Activated naive CD4-positive, alpha-beta T cell treated with anti-CD3 and anti-CD28 coated beads, Interleukin-2, amount 50 U/mL, for 72 hours (primary cell): Measurements from ENCODE around the gene BCDIN3D. TPM values are rescaled to one million over a fixed set of nuclear protein-coding genes. Genes with fewer than 3 reads are reported as not detected.

Experiments
- ATAC-seq, 2 donors: fragments of 150-1000 bp; cut with Tn5 transposase; 2 replicates each; pipeline ENCODE4 v1.10.0; 2021; ENCODE audit warnings: mild to moderate bottlenecking in 2 of 2, moderate library complexity in 2 of 2
- DNase-seq, 2 donors: peaks; one replicate each; pipeline ENCODE4 v3.0.0; 2021 to 2022; ENCODE audit warnings: low spot score in 2 of 2
- H3K27ac Mint-ChIP-seq, 2 donors: one replicate each; pipeline ENCODE4 v1.8.0; 2022; ENCODE audit warnings: mild to moderate bottlenecking in 2 of 2, mixed read lengths in 2 of 2
- H3K36me3 Mint-ChIP-seq, 2 donors: one replicate each; pipeline ENCODE4 v1.8.0; 2022; ENCODE audit warnings: mixed read lengths in 2 of 2
- H3K9me3 Mint-ChIP-seq, 2 donors: one replicate each; pipeline ENCODE4 v1.8.0; 2022; ENCODE audit warnings: mixed read lengths in 2 of 2
- total RNA-seq, 2 donors: library from RNA; stranded (reverse); gene quantifications; one replicate each; pipeline ENCODE4 v1.2.3, GENCODE V29; 2022

BCDIN3D gene
- total RNA-seq, 2 donors from 2014 or later = 2.5 to 5.4 TPM

GRCh38 chr12:49818241-49818895 lies 24.5 kb downstream of the BCDIN3D start:
- Mint-ChIP-seq H3K36me3 (peaks cover 0 to 5% of the 10 kb centered on the region in 2 donors), H3K27ac (no peak overlapping the region), H3K9me3 (no peaks in the 10 kb centered on the region)
- DNase-seq = no peak
- no peak for ATAC-seq

GRCh38 chr12:49813131-49813530 lies 29.8 kb downstream of the BCDIN3D start:
- no peak for DNase-seq
- Mint-ChIP-seq H3K9me3 (no peaks in the 10 kb centered on the region), H3K27ac (no peak overlapping the region), H3K36me3 (no peaks in the 10 kb centered on the region)
- ATAC-seq = no peak

GRCh38 chr12:49811961-49812401 lies 30.9 kb downstream of the BCDIN3D start:
- H3K9me3 Mint-ChIP-seq = no peaks in the 10 kb centered on the region
- no peak for DNase-seq
- H3K36me3 Mint-ChIP-seq = no peaks in the 10 kb centered on the region
- no peak for ATAC-seq
- H3K27ac Mint-ChIP-seq = peak overlapping the region in 1 of 2 donors; percentile 48

- no peaks in the 10 kb centered on the region for H3K36me3 Mint-ChIP-seq
- no peak for DNase-seq
- peak overlapping the region in 1 of 2 donors; percentile 48 for H3K27ac Mint-ChIP-seq
- H3K9me3 Mint-ChIP-seq = no peaks in the 10 kb centered on the region
- no peak for ATAC-seq
Measured at GRCh38 chr12:49811136-49811535, 31.8 kb downstream of the BCDIN3D start.

GRCh38 chr12:49809906-49810389 lies 33.0 kb downstream of the BCDIN3D start:
- ATAC-seq (no peak), DNase-seq (no peak)
- Mint-ChIP-seq H3K9me3 (no peaks in the 10 kb centered on the region), H3K27ac (no peak overlapping the region), H3K36me3 (no peaks in the 10 kb centered on the region)

GRCh38 chr12:49809381-49809905 lies 33.5 kb downstream of the BCDIN3D start:
- DNase-seq (no peak), ATAC-seq (no peak)
- Mint-ChIP-seq H3K36me3 (no peaks in the 10 kb centered on the region), H3K27ac (peak overlapping the region in 1 of 2 donors; percentile 68), H3K9me3 (no peaks in the 10 kb centered on the region)

GRCh38 chr12:49808686-49809380 lies 34.1 kb downstream of the BCDIN3D start:
- no peaks in the 10 kb centered on the region for H3K9me3 Mint-ChIP-seq
- DNase-seq = no peak
- H3K27ac Mint-ChIP-seq = no peak overlapping the region
- H3K36me3 Mint-ChIP-seq = no peaks in the 10 kb centered on the region
- ATAC-seq = no peak

GRCh38 chr12:49807991-49808580 lies 34.8 kb downstream of the BCDIN3D start:
- Mint-ChIP-seq H3K9me3 (no peaks in the 10 kb centered on the region), H3K27ac (no peak overlapping the region), H3K36me3 (no peaks in the 10 kb centered on the region)
- DNase-seq (no peak), ATAC-seq (no peak)

- Mint-ChIP-seq H3K27ac (no peak overlapping the region), H3K36me3 (no peaks in the 10 kb centered on the region), H3K9me3 (no peaks in the 10 kb centered on the region)
- ATAC-seq (no peak), DNase-seq (no peak)
Measured at GRCh38 chr12:49806877-49807276, 36.0 kb downstream of the BCDIN3D start.

- DNase-seq (no peak), ATAC-seq (no peak)
- no peak overlapping the region for H3K27ac Mint-ChIP-seq
- H3K36me3 Mint-ChIP-seq = no peaks in the 10 kb centered on the region
- no peaks in the 10 kb centered on the region for H3K9me3 Mint-ChIP-seq
Measured at GRCh38 chr12:49806321-49806813, 36.5 kb downstream of the BCDIN3D start.

- no peak for ATAC-seq
- Mint-ChIP-seq H3K36me3 (no peaks in the 10 kb centered on the region), H3K9me3 (no peaks in the 10 kb centered on the region), H3K27ac (no peak overlapping the region)
- peak in 1 of 2 donors; percentile 21 for DNase-seq
Measured at GRCh38 chr12:49805409-49805808, 37.5 kb downstream of the BCDIN3D start.

GRCh38 chr12:49804821-49805220 lies 38.1 kb downstream of the BCDIN3D start:
- no peak overlapping the region for H3K27ac Mint-ChIP-seq
- DNase-seq (peak in 1 of 2 donors; percentile 23), ATAC-seq (no peak)
- no peaks in the 10 kb centered on the region for H3K9me3 Mint-ChIP-seq
- no peaks in the 10 kb centered on the region for H3K36me3 Mint-ChIP-seq

- Mint-ChIP-seq H3K9me3 (no peaks in the 10 kb centered on the region), H3K36me3 (no peaks in the 10 kb centered on the region), H3K27ac (no peak overlapping the region)
- ATAC-seq (no peak), DNase-seq (peak in 1 of 2 donors; percentile 38)
Measured at GRCh38 chr12:49803693-49804450, 39.0 kb downstream of the BCDIN3D start.

GRCh38 chr12:49801141-49802063 lies 41.5 kb downstream of the BCDIN3D start:
- H3K9me3 Mint-ChIP-seq = no peaks in the 10 kb centered on the region
- DNase-seq (peak in 1 of 2 donors; percentile 35), ATAC-seq (no peak)
- H3K36me3 Mint-ChIP-seq = no peaks in the 10 kb centered on the region
- peak overlapping the region in 1 of 2 donors; percentile 22 for H3K27ac Mint-ChIP-seq

- DNase-seq = peak in 1 of 2 donors; percentile 26
- no peaks in the 10 kb centered on the region for H3K36me3 Mint-ChIP-seq
- no peak for ATAC-seq
- H3K9me3 Mint-ChIP-seq = no peaks in the 10 kb centered on the region
- H3K27ac Mint-ChIP-seq = peak overlapping the region in 1 of 2 donors; percentile 93
Measured at GRCh38 chr12:49800421-49801140, 42.3 kb downstream of the BCDIN3D start.
